Measurements from ENCODE around the gene SCYGR3. TPM values are rescaled to one million over a fixed set of nuclear protein-coding genes. Genes with fewer than 3 reads are reported as not detected.
"Not testable (repeated sequence)": the region's sequence is repeated elsewhere in the genome, so short reads cannot be mapped to it uniquely, and the experiment has no call there.

SCYGR3 gene
- total RNA-seq, 4 donors from 2014 or later, result not detected

DNA sequence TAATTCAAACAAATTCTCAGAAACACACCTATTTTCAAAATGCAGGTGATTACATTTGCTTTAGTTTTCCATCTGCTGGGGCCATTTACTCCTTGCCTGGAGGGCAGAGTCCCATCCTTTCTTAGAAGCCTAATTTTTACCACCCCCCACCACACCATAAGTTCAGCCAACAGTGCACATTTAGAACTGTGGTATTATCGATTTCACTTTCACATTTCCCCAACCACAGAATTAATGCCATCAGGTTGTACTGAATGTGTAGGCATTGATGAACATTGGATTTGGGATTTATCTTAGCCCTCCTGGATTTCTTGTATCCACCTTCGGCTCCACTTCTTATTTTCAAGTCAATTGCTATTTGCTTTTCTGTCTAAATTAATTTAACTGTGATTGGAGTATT, 4.5 kb downstream of the SCYGR3 start:
- Histone ChIP-seq H3K36me3 (no peaks in the 10 kb centered on the region), H3K4me1 (no peaks in the 10 kb centered on the region), H3K9me3 (no peaks in the 10 kb centered on the region), H3K27ac (no peak overlapping the region), H3K27me3 (no peaks in the 10 kb centered on the region), H3K4me3 (no peak overlapping the region)
- no peak for ATAC-seq
- no peak for DNase-seq
- intact Hi-C loops (cut with DNase I; ENCODE audit: low total_unique reads), result no loop called here
- in situ Hi-C loops (cut with MboI; ENCODE audit: low sequenced_read_pairs in 4 of 4), result no loop called here
- TF ChIP-seq CTCF (IDR thresholded peaks at IDR 0.05 in 4 of 5, conservative IDR thresholded peaks at IDR 0.05 in 1 of 5), result no peak
- no peak for TF ChIP-seq POLR2A (IDR thresholded peaks at IDR 0.05)

DNA sequence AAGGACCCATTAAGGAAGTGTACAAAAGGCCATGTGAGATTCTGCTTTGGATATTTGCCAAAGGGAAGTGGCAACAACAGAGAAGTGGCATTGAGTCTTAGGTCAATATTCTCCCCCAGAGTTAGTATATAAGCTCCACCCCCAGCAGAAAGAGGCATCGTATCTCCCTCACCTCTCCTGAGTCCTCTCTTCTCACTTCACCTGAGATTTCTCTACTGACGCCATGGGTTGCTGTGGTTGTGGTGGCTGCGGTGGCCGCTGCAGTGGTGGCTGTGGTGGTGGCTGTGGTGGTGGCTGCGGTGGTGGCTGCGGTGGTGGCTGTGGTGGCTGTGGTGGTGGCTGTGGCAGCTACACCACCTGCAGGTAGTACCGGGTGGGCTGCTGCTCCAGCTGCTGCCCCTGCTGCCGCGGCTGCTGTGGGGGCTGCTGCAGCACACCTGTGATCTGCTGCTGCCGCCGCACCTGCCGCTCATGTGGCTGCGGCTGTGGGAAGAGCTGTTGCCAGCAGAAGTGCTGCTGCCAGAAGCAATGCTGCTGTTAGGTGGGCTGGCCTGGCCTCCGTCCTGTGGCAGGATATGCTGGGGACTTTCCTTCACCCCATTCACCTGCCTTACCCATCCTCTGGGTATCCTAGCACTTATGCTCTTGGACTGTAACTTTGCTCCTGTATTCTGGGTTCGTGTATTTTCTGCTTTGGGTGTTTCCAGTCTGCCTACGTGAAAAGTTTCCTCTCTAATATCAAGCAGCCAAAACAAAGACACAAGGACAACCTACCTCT, 5.9 kb downstream of the SCYGR3 start:
- TF ChIP-seq POLR2A (IDR thresholded peaks at IDR 0.05) (no peak), CTCF (IDR thresholded peaks at IDR 0.05 in 4 of 5, conservative IDR thresholded peaks at IDR 0.05 in 1 of 5) (no peak)
- intact Hi-C loops (cut with DNase I; ENCODE audit: low total_unique reads) (no loop called here), in situ Hi-C loops (cut with MboI; ENCODE audit: low sequenced_read_pairs in 4 of 4) (no loop called here)
- DNase-seq (no peak), ATAC-seq (no peak)
- Histone ChIP-seq H3K4me1 (no peaks in the 10 kb centered on the region), H3K27ac (no peak overlapping the region), H3K36me3 (no peaks in the 10 kb centered on the region), H3K4me3 (no peak overlapping the region), H3K27me3 (no peaks in the 10 kb centered on the region), H3K9me3 (no peaks in the 10 kb centered on the region)

- Histone ChIP-seq H3K27me3 (no peaks in the 10 kb centered on the region), H3K36me3 (no peaks in the 10 kb centered on the region), H3K27ac (no peak overlapping the region), H3K4me1 (no peaks in the 10 kb centered on the region), H3K9me3 (no peaks in the 10 kb centered on the region), H3K4me3 (no peak overlapping the region)
- intact Hi-C loops (cut with DNase I; ENCODE audit: low total_unique reads), result no loop called here
- ATAC-seq, result no peak
- TF ChIP-seq CTCF (IDR thresholded peaks at IDR 0.05 in 4 of 5, conservative IDR thresholded peaks at IDR 0.05 in 1 of 5), result no peak
- TF ChIP-seq POLR2A (IDR thresholded peaks at IDR 0.05), result no peak
- DNase-seq, result no peak
- in situ Hi-C loops (cut with MboI; ENCODE audit: low sequenced_read_pairs in 4 of 4), result no loop called here
These were observed 6.7 kb downstream of the SCYGR3 start for GRCh38 chr2:227607941-227608340.

DNA sequence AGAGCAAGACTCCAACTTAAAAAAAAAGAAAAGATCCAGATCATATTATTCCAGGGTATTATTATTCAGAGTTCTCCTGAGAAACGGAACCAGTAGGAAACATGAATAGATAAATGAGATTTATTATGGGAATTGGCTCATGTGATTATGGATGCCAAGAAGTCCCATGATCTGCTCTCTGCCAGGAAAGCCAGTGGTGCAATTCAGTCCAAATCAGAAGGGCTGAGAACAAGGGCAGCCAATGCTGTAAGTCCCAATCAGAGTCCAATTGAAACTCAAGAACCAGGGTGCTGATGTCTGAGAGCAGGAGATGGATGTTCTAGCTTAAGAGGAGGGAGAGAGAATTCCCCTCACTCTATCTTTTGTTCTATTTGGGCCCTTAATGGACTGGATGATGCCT, 8.2 kb downstream of the SCYGR3 start:
- no peaks in the 10 kb centered on the region for H3K27me3 ChIP-seq
- DNase-seq, result no peak
- no peak overlapping the region for H3K4me3 ChIP-seq
- H3K36me3 ChIP-seq, result no peaks in the 10 kb centered on the region
- intact Hi-C loops (cut with DNase I; ENCODE audit: low total_unique reads) (no loop called here), in situ Hi-C loops (cut with MboI; ENCODE audit: low sequenced_read_pairs in 4 of 4) (no loop called here)
- no peak for ATAC-seq
- H3K27ac ChIP-seq, result no peak overlapping the region
- TF ChIP-seq POLR2A (IDR thresholded peaks at IDR 0.05), result no peak
- H3K4me1 ChIP-seq, result no peaks in the 10 kb centered on the region
- H3K9me3 ChIP-seq, result no peaks in the 10 kb centered on the region

DNA sequence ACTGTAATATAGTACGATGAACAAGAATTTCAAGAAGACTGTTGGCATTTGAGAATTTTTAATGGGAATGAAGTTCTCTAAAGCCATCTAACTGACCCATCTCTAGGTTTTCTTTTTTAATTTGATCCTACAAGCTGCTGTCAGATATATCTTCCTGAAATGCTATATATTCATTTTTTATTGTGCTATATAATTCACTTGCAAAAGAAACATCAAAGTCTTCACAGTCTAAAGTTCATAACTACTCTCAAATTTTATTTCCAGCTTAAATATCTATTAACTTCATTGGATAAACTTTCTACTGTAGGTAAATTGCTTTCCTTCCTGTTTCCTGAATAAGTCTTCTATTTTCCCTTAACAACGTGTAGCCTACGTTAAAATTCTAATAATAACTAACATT, 12.3 kb downstream of the SCYGR3 start:
- DNase-seq (no peak), ATAC-seq (no peak)
- Histone ChIP-seq H3K27me3 (no peaks in the 10 kb centered on the region), H3K9me3 (no peaks in the 10 kb centered on the region), H3K36me3 (no peaks in the 10 kb centered on the region), H3K27ac (no peak overlapping the region), H3K4me3 (no peak overlapping the region), H3K4me1 (no peaks in the 10 kb centered on the region)
- TF ChIP-seq CTCF (IDR thresholded peaks at IDR 0.05 in 4 of 5, conservative IDR thresholded peaks at IDR 0.05 in 1 of 5) (no peak), POLR2A (IDR thresholded peaks at IDR 0.05) (no peak)
- intact Hi-C loops (cut with DNase I; ENCODE audit: low total_unique reads), result no loop called here
- in situ Hi-C loops (cut with MboI; ENCODE audit: low sequenced_read_pairs in 4 of 4), result no loop called here

GRCh38 chr2:227598835-227599503, 15.7 kb downstream of the SCYGR3 start, which contains the start of gene SCYGR2:
SCYGR2 (plus strand) TSS chr2:227598893; CDS start chr2:227598893, 0 bp downstream.
- H3K4me1 ChIP-seq; DNase-seq; H3K36me3 ChIP-seq; H3K27ac ChIP-seq; H3K4me3 ChIP-seq; in situ Hi-C loops (cut with MboI; ENCODE audit: low sequenced_read_pairs in 4 of 4); H3K9me3 ChIP-seq; ATAC-seq; intact Hi-C loops (cut with DNase I; ENCODE audit: low total_unique reads); H3K27me3 ChIP-seq: not testable (repeated sequence)
